H1 (cell line): Measurements from ENCODE around the gene SEL1L2. TPM values are rescaled to one million over a fixed set of nuclear protein-coding genes. Genes with fewer than 3 reads are reported as not detected.

Experiments used
- CTCF ChIA-PET: fragments of 300-600 bp; sonication (Branson Sonifier 250); formaldehyde crosslinking; loops from one replicate; lab custom pipeline; 2021; ENCODE audit not compliant: partially characterized antibody; lab: Charles Lee
- POLR2A ChIA-PET: fragments of 300-600 bp; sonication (Branson Sonifier 250); formaldehyde crosslinking; loops from one replicate; lab custom pipeline; 2021; ENCODE audit warnings: inconsistent platforms; ENCODE audit not compliant: partially characterized antibody; lab: Charles Lee
- DNase-seq, 2 experiments: peaks; one replicate each; pipeline versions ENCODE4 v3.0.0 to v3.0.0-alpha.2; 2010 to 2022; ENCODE audit warnings: low spot score in 2 of 2, low read depth in 1 of 2, mixed read lengths in 1 of 2
- FAIRE-seq: peaks from 2 replicates; lab custom pipeline; 2011; peaks lifted over from hg19 to GRCh38; lab: Jason Lieb, UNC
- H2AFZ ChIP-seq: 2 replicates; pipeline ENCODE4 v1.8.1; 2012; ENCODE audit warnings: low read length, inconsistent platforms
- H2AK5ac ChIP-seq: 2 replicates; pipeline ENCODE4 v1.6.1; 2013; ENCODE audit warnings: low read depth, low read length
- H2BK120ac ChIP-seq: replicated peaks from 2 replicates; pipeline ENCODE3; 2013; ENCODE audit warnings: low read depth, low read length, inconsistent platforms
- H2BK12ac ChIP-seq: 2 replicates; pipeline ENCODE4 v1.6.1; 2013; ENCODE audit warnings: low read depth, low read length
- H2BK15ac ChIP-seq: 2 replicates; pipeline ENCODE4 v1.6.1; 2013; ENCODE audit warnings: low read length
- H2BK20ac ChIP-seq: 2 replicates; pipeline ENCODE4 v1.6.1; 2013; ENCODE audit warnings: low read length
- H2BK5ac ChIP-seq: 2 replicates; pipeline ENCODE4 v1.6.1; 2013; ENCODE audit warnings: low read depth, low read length
- H3K14ac ChIP-seq: 2 replicates; pipeline ENCODE4 v1.6.1; 2013; ENCODE audit warnings: inconsistent platforms; ENCODE audit not compliant: insufficient read length
- H3K18ac ChIP-seq: 2 replicates; pipeline ENCODE4 v1.6.1; 2013; ENCODE audit warnings: low read length; ENCODE audit errors: extremely low read depth
- H3K23ac ChIP-seq: 2 replicates; pipeline ENCODE4 v1.6.1; 2013; ENCODE audit warnings: inconsistent platforms; ENCODE audit not compliant: insufficient read length
- H3K23me2 ChIP-seq: 2 replicates; pipeline ENCODE4 v1.6.1; 2013; ENCODE audit warnings: low read depth, low read length
- H3K27ac ChIP-seq: 2 replicates; pipeline ENCODE4 v1.6.1; 2011; ENCODE audit warnings: low read depth, low read length, inconsistent platforms
- H3K27me3 ChIP-seq, 4 experiments: replicated peaks in 1 of 4; 1 replicate in 1 of 4; 2 replicates in 3 of 4; pipeline versions ENCODE4 v1.6.1 to v1.8.1; 2011 to 2013; ENCODE audit warnings: low read length in 3 of 4, mild to moderate bottlenecking in 3 of 4, inconsistent platforms in 2 of 4, mixed read lengths in 2 of 4, moderate library complexity in 1 of 4; ENCODE audit not compliant: control insufficient read depth in 3 of 4, insufficient read depth in 3 of 4; ENCODE audit errors: extremely low read depth in 1 of 4
- H3K36me3 ChIP-seq, 4 experiments: 2 replicates each; pipeline versions ENCODE4 v1.6.1 to v1.8.1; 2011 to 2013; ENCODE audit warnings: mild to moderate bottlenecking in 4 of 4, low read length in 3 of 4, moderate library complexity in 2 of 4, control low read depth in 1 of 4, inconsistent platforms in 1 of 4; ENCODE audit not compliant: insufficient read depth in 4 of 4, control insufficient read depth in 2 of 4
- H3K4ac ChIP-seq: replicated peaks from 2 replicates; pipeline ENCODE3; 2013; ENCODE audit warnings: low read length, low read depth, mixed read lengths, inconsistent platforms; ENCODE audit not compliant: insufficient read length
- H3K4me1 ChIP-seq, 4 experiments: replicated peaks in 1 of 4; 1 replicate in 1 of 4; 2 replicates in 3 of 4; pipeline versions ENCODE4 v1.6.1 to v1.8.1; 2011 to 2013; ENCODE audit warnings: low read length in 3 of 4, inconsistent platforms in 2 of 4, mixed read lengths in 1 of 4; ENCODE audit not compliant: insufficient read depth in 4 of 4, control insufficient read depth in 3 of 4
- H3K4me2 ChIP-seq, 2 experiments: 2 replicates each; pipeline versions ENCODE4 v1.6.1 to v1.8.1; 2011 to 2013; ENCODE audit warnings: low read depth in 2 of 2, low read length in 2 of 2, control low read depth in 1 of 2, inconsistent platforms in 1 of 2, mild to moderate bottlenecking in 1 of 2; ENCODE audit not compliant: insufficient read depth in 1 of 2
- H3K4me3 ChIP-seq, 4 experiments: fragments of 200-600, 300-600 bp in 1 of 4; sonication (generic), shearing (Covaris generic), sonication (Bioruptor Twin) in 1 of 4; 2 replicates each; pipeline versions ENCODE4 v1.5.1 to v1.8.1; 2011 to 2016; ENCODE audit warnings: low read length in 4 of 4, low read depth in 3 of 4, control low read depth in 2 of 4, inconsistent platforms in 2 of 4, mild to moderate bottlenecking in 2 of 4, mixed read lengths in 1 of 4, moderate library complexity in 1 of 4; ENCODE audit not compliant: insufficient read depth in 2 of 4; ENCODE audit errors: extremely low read depth in 1 of 4
- H3K56ac ChIP-seq: replicated peaks from 2 replicates; pipeline ENCODE3; 2013; ENCODE audit warnings: low read depth, mild to moderate bottlenecking, mixed read lengths, low read length, inconsistent platforms; ENCODE audit not compliant: insufficient read length
- H3K79me1 ChIP-seq: 2 replicates; pipeline ENCODE4 v1.6.1; 2013; ENCODE audit warnings: low read depth, low read length, control low read depth
- H3K79me2 ChIP-seq, 2 experiments: 2 replicates each; pipeline versions ENCODE4 v1.6.1 to v1.8.1; 2012 to 2013; ENCODE audit warnings: low read length in 2 of 2, mild to moderate bottlenecking in 2 of 2, inconsistent platforms in 1 of 2; ENCODE audit not compliant: insufficient read depth in 2 of 2, control insufficient read depth in 1 of 2
- H3K9ac ChIP-seq, 4 experiments: replicated peaks in 1 of 4; 1 replicate in 1 of 4; 2 replicates in 3 of 4; pipeline versions ENCODE4 v1.6.1 to v1.8.1; 2011 to 2013; ENCODE audit warnings: low read depth in 3 of 4, low read length in 3 of 4, control low read depth in 2 of 4, mild to moderate bottlenecking in 2 of 4, moderate library complexity in 2 of 4, inconsistent platforms in 1 of 4; ENCODE audit errors: extremely low read depth in 1 of 4
- H3K9me3 ChIP-seq, 2 experiments: 2 replicates each; pipeline versions ENCODE4 v1.6.1 to v1.8.1; 2012 to 2013; ENCODE audit warnings: mild to moderate bottlenecking in 2 of 2, moderate library complexity in 2 of 2, control low read depth in 1 of 2, inconsistent platforms in 1 of 2, low read depth in 1 of 2, low read length in 1 of 2, mixed read lengths in 1 of 2; ENCODE audit not compliant: insufficient read depth in 2 of 2
- H4K20me1 ChIP-seq, 2 experiments: replicated peaks in 1 of 2; 2 replicates each; pipeline versions ENCODE3 to v1.8.1; 2011 to 2013; ENCODE audit warnings: inconsistent platforms in 2 of 2, low read length in 2 of 2, mild to moderate bottlenecking in 1 of 2; ENCODE audit not compliant: insufficient read depth in 2 of 2, control insufficient read depth in 1 of 2
- H4K5ac ChIP-seq: 2 replicates; pipeline ENCODE4 v1.6.1; 2013; ENCODE audit warnings: low read length, low read depth, mixed read lengths, inconsistent platforms; ENCODE audit not compliant: insufficient read length
- H4K8ac ChIP-seq: 2 replicates; pipeline ENCODE4 v1.8.0; 2013; ENCODE audit warnings: mild to moderate bottlenecking, moderate library complexity, low read length, inconsistent platforms; ENCODE audit not compliant: insufficient read depth; ENCODE audit errors: extremely low read depth
- H4K91ac ChIP-seq: replicated peaks from 2 replicates; pipeline ENCODE3; 2013; ENCODE audit warnings: low read length, mixed read lengths, inconsistent platforms; ENCODE audit not compliant: insufficient read length
- ASH2L ChIP-seq: fragments of 200-600, 300-600 bp; sonication (generic); IDR thresholded peaks from one replicate; pipeline ENCODE4 v1.7.1; 2017; ENCODE audit warnings: low read length
- BCL11A ChIP-seq, 2 experiments: IDR thresholded peaks; one replicate each; pipeline ENCODE4 v1.6.1; 2011; ENCODE audit warnings: low read depth in 2 of 2, low read length in 2 of 2, mild to moderate bottlenecking in 2 of 2
- CHD2 ChIP-seq: IDR thresholded peaks from 2 replicates; pipeline ENCODE4 v1.6.1; 2012; ENCODE audit warnings: low read length, improper control_type of control experiment
- EZH2 ChIP-seq: fragments of 200-600 bp; sonication (generic); IDR thresholded peaks from 2 replicates; pipeline ENCODE4 v1.7.1; 2012; ENCODE audit warnings: low read depth, mild to moderate bottlenecking, moderate library complexity, low read length, inconsistent platforms; ENCODE audit not compliant: severe bottlenecking
- GTF2F1 ChIP-seq: IDR thresholded peaks from 2 replicates; pipeline ENCODE4 v1.6.1; 2012; ENCODE audit warnings: low read depth, low read length, improper control_type of control experiment, borderline replicate concordance
- HDAC6 ChIP-seq: IDR thresholded peaks from one replicate; pipeline ENCODE4 v1.7.1; 2012; ENCODE audit warnings: low read depth, mild to moderate bottlenecking, inconsistent platforms, low read length, moderate library complexity
- JUN ChIP-seq: IDR thresholded peaks from 2 replicates; pipeline ENCODE4 v1.6.1; 2011; ENCODE audit warnings: low read depth, mild to moderate bottlenecking, improper control_type of control experiment, low read length
- NRF1 ChIP-seq: IDR thresholded peaks from 2 replicates; pipeline ENCODE4 v1.6.1; 2011; ENCODE audit warnings: mild to moderate bottlenecking, low read depth, low read length, improper control_type of control experiment
- POU5F1 ChIP-seq: IDR thresholded peaks from 2 replicates; pipeline ENCODE4 v1.6.1; 2011; ENCODE audit warnings: low read depth, mild to moderate bottlenecking, low read length, moderate library complexity
- RFX5 ChIP-seq: IDR thresholded peaks from 2 replicates; pipeline ENCODE4 v1.6.1; 2011; ENCODE audit warnings: low read depth, low read length, improper control_type of control experiment, borderline replicate concordance
- RXRA ChIP-seq: IDR thresholded peaks from 2 replicates; pipeline ENCODE4 v1.6.1; 2011; ENCODE audit warnings: low read depth, mild to moderate bottlenecking, low read length, moderate library complexity; ENCODE audit not compliant: insufficient read depth
- SIN3A ChIP-seq, 2 experiments: IDR thresholded peaks in 1 of 2; conservative IDR thresholded peaks in 1 of 2; 2 replicates each; pipeline ENCODE4 v1.6.1; 2011 to 2012; ENCODE audit warnings: low read length in 2 of 2, improper control_type of control experiment in 1 of 2, low read depth in 1 of 2, mild to moderate bottlenecking in 1 of 2
- SP4 ChIP-seq: IDR thresholded peaks from 2 replicates; pipeline ENCODE4 v1.6.1; 2012; ENCODE audit warnings: low read length, inconsistent platforms
- TAF1 ChIP-seq: IDR thresholded peaks from 2 replicates; pipeline ENCODE4 v1.6.1; 2011; ENCODE audit warnings: mild to moderate bottlenecking, low read depth, low read length
- TCF12 ChIP-seq: IDR thresholded peaks from 2 replicates; pipeline ENCODE4 v1.6.1; 2011; ENCODE audit warnings: low read depth, mild to moderate bottlenecking, low read length
- WGBS, 2 experiments: shearing (Covaris generic) in 1 of 2; methylation state at CpG; one replicate each; pipeline versions ENCODE4 v1.1.6 to v1.1.7; 2013 to 2015; ENCODE audit warnings: low lambda C conversion rate in 2 of 2, mixed read lengths in 2 of 2, inconsistent platforms in 1 of 2, low coverage in 1 of 2, missing lambda C conversion rate in 1 of 2; ENCODE audit not compliant: insufficient replicate concordance in 2 of 2, insufficient coverage in 1 of 2, insufficient read length in 1 of 2; ENCODE audit errors: extremely low coverage in 1 of 2, missing lambda C conversion rate in 1 of 2; 5-methylcytosine and 5-hydroxymethylcytosine counted together
- polyA plus RNA-seq, 7 experiments: library from polyadenylated mRNA; depleted of rRNA in 3 of 7; stranded (reverse) in 5 of 7; unstranded in 2 of 7; fragments of >200 nt in 5 of 7; fragments of 200-250 nt in 2 of 7; gene quantifications; 1 replicate in 5 of 7; 2 replicates in 1 of 7; 4 replicates in 1 of 7; pipeline versions ENCODE4 v1.2.1 to v1.2.3, GENCODE V29; 2011 to 2013; ENCODE audit warnings: missing spikeins in 2 of 7, mixed read lengths in 2 of 7
- total RNA-seq: library from RNA; stranded (reverse); fragmentation: NEBNext Ultra II Directional; extraction: Animal tissue kit (Norgen Biotek cat#: 25700); gene quantifications from 2 replicates; pipeline ENCODE4 v1.2.1, GENCODE V29; 2021

Gene SEL1L2
- total and polyA plus RNA-seq, 2 of the 8 experiments (the other 6 are each of a cell fraction or from before 2014, with no cell fraction given), result not detected

- H3K36me3 ChIP-seq, result no peaks in the 10 kb centered on the region
- H3K79me2 ChIP-seq, result no peaks in the 10 kb centered on the region
- no peak overlapping the region for H3K4ac ChIP-seq
- H3K9ac ChIP-seq, result no peak overlapping the region
- no peaks in the 10 kb centered on the region for H3K79me1 ChIP-seq
- H3K23ac ChIP-seq, result no peak overlapping the region
- no peak overlapping the region for H3K56ac ChIP-seq
- no peaks in the 10 kb centered on the region; the same call in 1 of the 2 replicates for H3K23me2 ChIP-seq
- H4K20me1 ChIP-seq, result no peaks in the 10 kb centered on the region
- no peak overlapping the region for H4K91ac ChIP-seq
- no peak for DNase-seq
- no peak overlapping the region for H2BK120ac ChIP-seq
- FAIRE-seq, result no peak
- H3K27ac ChIP-seq, result no peak overlapping the region
- no peaks in the 10 kb centered on the region for H3K4me1 ChIP-seq
- H3K14ac ChIP-seq, result no peak overlapping the region
- no peak overlapping the region for H2BK15ac ChIP-seq
- POLR2A ChIA-PET, result no interaction called here
- WGBS, 2 experiments, result 87% methylated on average over 3 of the region's 3 CpGs; no CpG with 5 or more reads in 1 of the 2 experiments
- H3K4me2 ChIP-seq, result no peak overlapping the region
- no peak overlapping the region for H3K4me3 ChIP-seq
- H2AFZ ChIP-seq, result no peak overlapping the region
- H4K8ac ChIP-seq, result no peak overlapping the region
- H4K5ac ChIP-seq, result no peak overlapping the region
- H2BK12ac ChIP-seq, result no peak overlapping the region
- no peak overlapping the region for H3K18ac ChIP-seq
- CTCF ChIA-PET, result interaction anchor here (1.3 to 4.2 kb wide), 2 partner anchors 9 to 12 kb away, joined by 4 to 25 read pairs; no protein-coding TSS in a partner anchor
- H2AK5ac ChIP-seq, result no peak overlapping the region
- no peaks in the 10 kb centered on the region for H3K27me3 ChIP-seq
- H2BK20ac ChIP-seq, result no peak overlapping the region
- H3K9me3 ChIP-seq, result no peaks in the 10 kb centered on the region
- no peak overlapping the region for H2BK5ac ChIP-seq
- no peak for TF ChIP-seq TAF1
- no peak for TF ChIP-seq CHD2
- TF ChIP-seq TCF12, result no peak
- no peak for TF ChIP-seq GTF2F1
- TF ChIP-seq RXRA, result no peak
- no peak for TF ChIP-seq BCL11A (IDR thresholded peaks at IDR 0.05; ENCODE audit: low read depth in 2 of 2, low read length in 2 of 2)
- no peak for TF ChIP-seq RFX5
- no peak for TF ChIP-seq NRF1
- no peak for TF ChIP-seq JUN
- no peak for TF ChIP-seq SIN3A (conservative IDR thresholded peaks at IDR 0.05 in 1 of 2, IDR thresholded peaks at IDR 0.05 in 1 of 2; ENCODE audit: low read depth in 1 of 2, low read length in 2 of 2)
- no peak for TF ChIP-seq EZH2
- TF ChIP-seq POU5F1, result no peak
- TF ChIP-seq SP4, result no peak
- no peak for TF ChIP-seq HDAC6
- TF ChIP-seq ASH2L, result no peak
These were observed 158.9 kb downstream of the SEL1L2 start for GRCh38 chr20:13831476-13831875.
